GM21576 (cell line): ENCODE data around the gene HOXC6.

Source experiments
- ATAC-seq: cut with Tn5 transposase; IDR thresholded peaks from one replicate; pipeline ENCODE4 v1.9.1; 2021; ENCODE audit warnings: mild to moderate bottlenecking, moderate library complexity; ENCODE audit not compliant: unreplicated experiment

HOXC6 gene

GRCh38 chr12:54028314-54029201 is at the start of gene HOXC6:
Gene HOXC6 (plus strand): TSS chr12:54028440. CDS start chr12:54028522, 82 bp downstream.
- no peak for ATAC-seq

GRCh38 chr12:53978477-53979356 is 49.5 kb upstream of the HOXC6 start:
- ATAC-seq, result no peak

- no peak for ATAC-seq
Measured at GRCh38 chr12:53980104-53980801, 48.0 kb upstream of the HOXC6 start.

GRCh38 chr12:53980802-53981496 is 47.3 kb upstream of the HOXC6 start:
- no peak for ATAC-seq

- no peak for ATAC-seq
Measured at GRCh38 chr12:53981634-53982565, 46.3 kb upstream of the HOXC6 start.

- no peak for ATAC-seq
Measured at GRCh38 chr12:53982648-53983567, 45.3 kb upstream of the HOXC6 start.

GRCh38 chr12:53983568-53983949 is 44.7 kb upstream of the HOXC6 start:
- no peak for ATAC-seq

GRCh38 chr12:53983950-53984572 is 44.2 kb upstream of the HOXC6 start:
- ATAC-seq, result no peak

- ATAC-seq, result no peak
Measured at GRCh38 chr12:53984901-53985691, 43.1 kb upstream of the HOXC6 start, which contains the start of gene HOXC10. Gene HOXC10 (plus strand): TSS chr12:53985146. CDS start chr12:53985260, 114 bp downstream.

- no peak for ATAC-seq
Measured at GRCh38 chr12:53985692-53985993, 42.6 kb upstream of the HOXC6 start.

- no peak for ATAC-seq
Measured at GRCh38 chr12:53985994-53986685, 42.1 kb upstream of the HOXC6 start.

- no peak for ATAC-seq
Measured at GRCh38 chr12:53986686-53987483, 41.4 kb upstream of the HOXC6 start.

- ATAC-seq, result no peak
Measured at GRCh38 chr12:53987787-53988230, 40.4 kb upstream of the HOXC6 start.

GRCh38 chr12:53988541-53989226 is 39.6 kb upstream of the HOXC6 start:
- no peak for ATAC-seq
